ENCODE measurements around the gene RXFP4.
"Not testable (repeated sequence)": the region's sequence is repeated elsewhere in the genome, so short reads cannot be mapped to it uniquely, and the experiment has no call there.

RXFP4 gene, protein sequence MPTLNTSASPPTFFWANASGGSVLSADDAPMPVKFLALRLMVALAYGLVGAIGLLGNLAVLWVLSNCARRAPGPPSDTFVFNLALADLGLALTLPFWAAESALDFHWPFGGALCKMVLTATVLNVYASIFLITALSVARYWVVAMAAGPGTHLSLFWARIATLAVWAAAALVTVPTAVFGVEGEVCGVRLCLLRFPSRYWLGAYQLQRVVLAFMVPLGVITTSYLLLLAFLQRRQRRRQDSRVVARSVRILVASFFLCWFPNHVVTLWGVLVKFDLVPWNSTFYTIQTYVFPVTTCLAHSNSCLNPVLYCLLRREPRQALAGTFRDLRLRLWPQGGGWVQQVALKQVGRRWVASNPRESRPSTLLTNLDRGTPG

GRCh38 chr1:155940993-155941844 is at the start of gene RXFP4:
RXFP4 (plus strand) TSS chr1:155941638; CDS start chr1:155941710, 72 bp downstream.
- DNase-seq: no peak

GRCh38 chr1:155892796-155893195 is 48.6 kb upstream of the RXFP4 start:
- no peak for DNase-seq

GRCh38 chr1:155893389-155894142 is 47.9 kb upstream of the RXFP4 start:
- DNase-seq: no peak

GRCh38 chr1:155895617-155896016 is 45.8 kb upstream of the RXFP4 start:
- not testable (repeated sequence) for DNase-seq

DNA sequence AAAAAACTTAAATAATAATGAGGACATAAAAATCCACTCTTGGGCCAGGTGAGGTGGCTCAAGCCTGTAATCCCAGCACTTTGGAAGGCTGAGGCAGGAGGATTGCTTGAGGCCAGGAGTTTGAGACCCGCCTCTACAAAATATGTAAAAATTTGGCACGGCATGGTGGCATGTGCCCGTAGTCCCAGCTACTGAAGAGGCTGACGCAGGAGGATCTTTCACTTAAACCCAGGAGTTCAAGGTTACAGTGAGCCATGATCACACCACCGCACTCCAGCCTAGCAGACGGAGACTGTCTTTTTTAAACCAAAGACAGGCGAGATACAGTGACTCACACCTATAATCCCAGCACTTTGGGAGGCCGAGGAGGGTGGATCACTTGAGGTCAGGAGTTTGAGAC is 45.0 kb upstream of the RXFP4 start:
- DNase-seq: not testable (repeated sequence)

DNA sequence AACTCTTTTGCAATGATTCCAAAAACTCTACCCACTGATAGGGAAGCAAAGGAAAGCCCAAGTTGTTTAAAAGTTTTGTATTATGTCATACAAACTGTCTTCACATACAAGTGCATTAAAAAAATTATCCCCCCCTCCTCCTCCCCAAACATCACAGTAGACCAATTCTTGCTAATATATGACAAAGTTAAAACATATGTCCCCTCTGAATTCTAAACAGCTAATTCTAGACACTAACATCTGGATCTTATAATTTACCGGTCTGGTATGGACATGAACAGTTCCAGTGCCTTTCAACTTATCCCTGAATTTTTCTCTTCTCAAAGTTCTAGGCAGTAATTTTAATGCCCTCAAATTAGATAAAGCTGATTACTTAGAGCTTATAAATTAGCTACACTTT is 43.7 kb upstream of the RXFP4 start:
- no peak for DNase-seq

DNA sequence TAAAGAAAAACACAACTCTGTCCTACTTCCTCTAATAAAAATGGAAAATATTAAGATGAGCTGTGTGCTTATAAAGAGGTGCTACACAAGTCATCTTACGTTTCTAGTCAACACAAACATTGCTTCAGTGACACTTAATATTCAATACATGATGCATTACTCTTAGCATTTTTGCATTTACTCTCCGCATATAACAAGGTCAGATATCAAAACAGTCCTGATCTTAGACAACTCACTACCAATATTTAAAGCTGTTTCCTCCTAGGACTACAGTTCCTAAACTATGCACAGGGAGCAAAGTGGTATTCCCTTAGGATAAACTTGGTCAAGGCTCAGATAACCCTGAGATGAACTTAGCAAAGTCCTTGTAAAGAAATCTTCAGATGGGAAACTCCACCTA is 42.5 kb upstream of the RXFP4 start:
- no peak for DNase-seq

- DNase-seq: no peak
Observed at GRCh38 chr1:155899683-155900082, 41.8 kb upstream of the RXFP4 start.

GRCh38 chr1:155900161-155900560 is 41.3 kb upstream of the RXFP4 start:
- DNase-seq: no peak

DNA sequence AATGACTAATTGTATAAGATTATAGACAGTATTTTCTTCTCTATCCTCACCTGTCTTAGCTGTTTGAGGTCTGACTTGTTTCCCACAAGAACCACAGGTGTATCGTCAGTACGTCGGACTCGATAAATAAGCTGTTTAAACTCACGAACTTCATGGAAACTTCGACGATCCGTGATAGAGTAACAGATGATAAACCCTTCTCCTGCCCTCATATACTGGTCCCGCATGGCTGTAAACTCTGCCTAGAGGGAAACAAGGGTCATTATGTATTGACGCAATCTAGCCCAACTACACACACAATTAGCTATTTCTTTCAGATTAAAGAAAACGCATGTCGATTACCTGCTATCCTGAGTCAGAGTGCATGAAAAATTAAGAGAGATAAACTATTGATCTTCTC is 37.2 kb upstream of the RXFP4 start:
- no peak for DNase-seq

DNA sequence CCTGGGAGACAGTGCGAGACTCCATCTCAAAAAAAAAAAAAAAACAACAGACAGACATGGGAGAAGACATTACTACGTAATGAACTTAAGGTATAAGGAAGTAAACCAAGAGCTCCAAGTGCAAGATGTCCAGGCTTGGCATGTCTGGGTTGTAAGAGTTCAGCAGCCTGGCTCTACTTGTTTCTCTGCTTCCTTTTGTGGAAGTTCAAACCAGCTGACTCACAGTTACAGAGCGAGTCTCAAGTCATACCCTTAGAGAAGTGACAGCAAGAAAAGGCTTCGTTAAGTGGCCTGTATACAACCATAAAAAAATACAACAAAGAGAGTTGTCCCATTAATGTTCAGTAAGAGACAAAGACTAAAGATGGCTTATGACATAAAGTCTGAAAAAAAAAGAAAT is 31.5 kb upstream of the RXFP4 start:
- no peak for DNase-seq

- DNase-seq: no peak
Observed at GRCh38 chr1:155910621-155911121, 30.8 kb upstream of the RXFP4 start.

DNA sequence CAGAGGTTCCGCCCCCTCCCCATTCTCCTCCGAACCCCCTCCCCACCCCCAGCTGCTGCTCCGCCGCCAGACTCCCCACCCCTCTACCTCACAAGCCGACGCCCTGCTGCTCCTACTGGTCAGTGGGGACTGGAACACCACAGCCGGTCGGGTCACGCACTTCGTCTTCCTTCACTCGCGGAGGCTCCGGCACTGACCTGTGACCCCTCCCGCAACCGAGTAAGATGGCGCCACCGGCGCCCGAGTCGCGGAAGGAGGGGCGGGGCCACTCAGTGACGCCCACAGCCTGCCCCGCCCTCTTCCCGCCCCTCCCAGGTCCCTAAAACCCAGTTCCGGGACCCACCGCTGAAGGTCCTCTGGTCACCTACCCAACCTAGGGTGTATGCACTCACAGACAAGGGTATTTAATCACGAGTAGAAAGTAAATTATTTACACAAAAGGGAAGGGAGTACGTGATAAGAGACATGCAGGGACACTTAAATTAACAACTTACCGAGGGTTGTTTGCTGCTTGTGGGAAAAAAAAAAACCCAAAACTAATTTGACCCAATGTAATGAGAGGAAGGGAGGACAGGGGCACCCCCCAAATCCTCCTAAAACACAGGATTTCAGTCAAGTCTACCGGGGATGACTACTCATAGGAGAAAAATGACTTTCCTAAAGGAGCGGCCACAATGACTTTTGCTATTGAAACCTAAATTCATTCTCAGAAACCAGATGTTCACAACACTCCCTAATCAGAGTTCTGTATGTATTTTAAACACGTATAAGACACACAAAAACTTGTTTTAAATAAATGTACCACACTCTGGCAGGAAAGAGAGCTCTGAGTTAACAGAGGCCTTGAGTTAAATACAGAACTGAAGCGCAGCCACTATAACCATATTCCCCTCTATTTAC is 30.0 kb upstream of the RXFP4 start, which contains the start of gene RIT1:
TSS of gene RIT1 (minus strand) at position 194 of the 900 bp plus-strand sequence. CDS start 588 bp downstream, outside the sequence.
- peak; percentile 62 for DNase-seq

GRCh38 chr1:155912056-155912536 is 29.3 kb upstream of the RXFP4 start:
- DNase-seq: no peak

DNA sequence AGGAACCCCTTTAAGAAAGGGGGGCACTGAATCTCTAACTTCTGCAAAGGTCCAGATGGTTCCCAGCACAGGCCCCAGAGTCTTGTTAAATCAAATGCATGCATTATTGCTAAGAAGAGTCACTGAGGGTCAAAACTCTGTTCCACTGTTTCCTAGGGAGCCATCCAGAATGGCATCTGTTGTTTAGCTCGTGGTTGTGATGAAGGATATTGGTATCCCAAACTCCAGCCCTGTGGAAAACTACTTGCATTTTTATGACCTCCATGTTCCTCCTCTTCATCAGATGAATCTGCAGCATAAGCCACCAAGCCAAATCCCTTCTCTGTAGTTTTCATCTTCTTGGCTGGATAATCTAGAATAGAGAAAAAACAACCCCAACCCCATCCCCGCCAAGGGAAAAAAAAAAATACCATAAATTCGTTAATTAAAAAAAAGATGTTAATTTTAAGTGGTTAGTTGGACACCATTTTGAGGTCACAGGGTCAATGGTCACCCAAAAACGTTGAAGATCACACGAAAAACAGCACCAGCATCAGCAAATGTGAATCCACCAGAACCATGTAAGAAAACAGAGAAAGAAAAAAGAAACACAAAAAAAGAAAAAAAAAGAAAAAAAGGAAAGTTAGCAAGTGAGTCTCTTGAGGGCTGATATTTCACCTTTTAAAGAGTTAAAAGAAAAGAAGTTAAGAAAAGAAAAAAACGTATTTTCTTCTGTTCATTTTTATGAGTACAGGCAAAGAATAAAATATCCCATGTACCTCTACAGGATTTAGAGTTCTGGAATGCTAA is 27.3 kb upstream of the RXFP4 start:
- DNase-seq: no peak

- DNase-seq: no peak
Observed at GRCh38 chr1:155918660-155919059, 22.8 kb upstream of the RXFP4 start.

DNA sequence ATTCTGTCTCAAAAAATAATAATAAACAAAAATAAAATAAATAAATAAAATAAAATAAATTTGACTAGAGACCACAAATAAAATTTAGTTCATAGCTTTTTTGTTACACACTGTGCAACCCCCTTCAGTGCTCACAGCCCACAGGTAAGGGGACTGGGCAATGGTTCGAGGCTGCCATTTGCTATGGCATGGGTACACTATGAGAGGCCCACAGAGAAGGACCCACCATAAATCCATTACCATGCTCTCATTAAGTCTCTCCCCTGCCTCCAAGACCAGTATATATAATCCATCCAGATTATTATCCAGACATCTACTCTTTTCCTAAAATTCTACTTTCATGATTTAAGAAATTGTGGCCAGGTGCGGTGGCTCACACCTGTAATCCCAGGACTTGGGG is 21.6 kb upstream of the RXFP4 start:
- no peak for DNase-seq

GRCh38 chr1:155920717-155921116 is 20.7 kb upstream of the RXFP4 start:
- no peak for DNase-seq

DNA sequence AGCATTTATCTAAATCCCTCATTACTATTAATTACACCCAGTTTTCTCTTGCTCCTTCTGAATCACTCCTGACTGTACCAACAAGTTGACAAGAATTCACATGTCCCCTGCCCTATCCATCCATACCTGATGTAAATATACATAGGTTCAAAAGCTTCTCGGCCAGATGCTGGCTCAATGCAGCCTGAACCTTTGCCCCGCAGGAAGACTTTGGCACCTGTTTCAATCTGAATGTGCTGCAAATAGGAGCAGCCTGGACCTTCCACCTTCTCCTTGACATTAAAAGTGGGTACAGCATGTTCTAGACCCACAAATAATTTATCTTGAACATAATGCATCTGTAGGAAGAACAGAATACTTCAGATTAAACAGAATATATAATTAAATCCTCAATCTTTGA is 15.9 kb upstream of the RXFP4 start:
- no peak for DNase-seq

DNA sequence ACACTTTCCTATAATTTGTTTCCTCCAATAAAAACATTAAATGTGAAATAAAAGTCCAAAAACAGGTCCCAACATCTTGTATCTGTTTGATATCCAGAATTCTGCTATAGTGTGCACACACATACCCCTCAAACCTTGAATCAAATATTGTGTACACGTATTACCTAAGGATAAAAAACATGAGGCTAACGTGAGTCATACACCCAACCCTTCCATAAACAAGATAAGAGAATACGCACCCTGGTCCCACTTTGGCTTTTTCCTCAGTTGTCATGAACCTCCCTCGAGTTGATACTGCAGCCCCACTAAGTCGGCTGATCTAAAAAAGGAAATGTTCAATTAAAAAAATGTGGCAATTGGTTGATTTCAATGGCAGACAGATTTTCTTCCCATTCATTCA is 12.4 kb upstream of the RXFP4 start:
- no peak for DNase-seq

GRCh38 chr1:155930725-155931124 is 10.7 kb upstream of the RXFP4 start:
- DNase-seq: not testable (repeated sequence)

Measured in DMS 273 treated with DMSO at 0.1 percent for 48 hours (cell line).